ENCODE measurements around the gene IGSF9.

DNA sequence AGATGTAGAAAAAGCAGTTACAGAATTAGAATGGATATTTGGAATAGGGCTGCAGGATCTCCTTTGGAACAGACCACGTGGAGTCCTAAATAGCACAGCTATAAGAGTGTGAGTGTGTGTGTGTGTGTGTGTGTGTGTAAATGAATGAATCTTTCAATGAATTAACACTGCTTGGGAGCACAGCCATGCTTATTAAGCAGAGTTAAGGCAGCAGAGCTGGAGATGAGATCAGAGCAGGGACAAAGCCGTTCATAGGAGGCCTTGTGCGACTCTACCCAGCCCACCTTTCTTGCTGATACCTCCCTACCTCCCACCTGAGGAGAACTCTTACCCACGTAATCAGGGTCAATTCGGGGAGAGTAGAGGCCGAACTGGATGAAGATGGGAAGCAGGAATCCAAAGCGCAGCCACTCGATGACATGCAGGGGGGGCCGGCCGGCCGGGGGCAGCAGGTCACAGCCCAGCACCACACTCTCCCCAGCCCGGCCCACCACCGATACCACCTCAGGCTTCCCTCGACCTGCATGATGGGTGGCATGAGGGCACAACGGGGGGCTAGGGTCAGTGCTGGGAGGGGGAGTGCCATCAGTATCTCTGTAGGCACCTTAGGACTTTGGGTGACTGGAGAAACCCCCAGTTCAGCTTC lies 2.7 kb downstream of the IGSF9 start:
- no peak for TF ChIP-seq POLR2AphosphoS5 (IDR thresholded peaks at IDR 0.05; ENCODE audit: low read depth, low read length)
- no peak for TF ChIP-seq POLR2A (IDR thresholded peaks at IDR 0.05; ENCODE audit: low read depth, low read length)
- no peak for TF ChIP-seq TAF1 (IDR thresholded peaks at IDR 0.05; ENCODE audit: low read depth, low read length)
